HG03565 (cell line): ENCODE measurements around the gene TAC4.
A peak's percentile ranks its signal among the peaks of the same experiment; 100 is the strongest.

Experiments used
- ATAC-seq: cut with Tn5 transposase; IDR thresholded peaks from one replicate; pipeline ENCODE4 v1.9.1; 2021; ENCODE audit warnings: mild to moderate bottlenecking, moderate library complexity; ENCODE audit not compliant: unreplicated experiment

Gene TAC4

GRCh38 chr17:49815761-49816281 lies 32.0 kb downstream of the TAC4 start:
- ATAC-seq = no peak

- no peak for ATAC-seq
Observed at GRCh38 chr17:49814781-49815529, 32.9 kb downstream of the TAC4 start.

DNA sequence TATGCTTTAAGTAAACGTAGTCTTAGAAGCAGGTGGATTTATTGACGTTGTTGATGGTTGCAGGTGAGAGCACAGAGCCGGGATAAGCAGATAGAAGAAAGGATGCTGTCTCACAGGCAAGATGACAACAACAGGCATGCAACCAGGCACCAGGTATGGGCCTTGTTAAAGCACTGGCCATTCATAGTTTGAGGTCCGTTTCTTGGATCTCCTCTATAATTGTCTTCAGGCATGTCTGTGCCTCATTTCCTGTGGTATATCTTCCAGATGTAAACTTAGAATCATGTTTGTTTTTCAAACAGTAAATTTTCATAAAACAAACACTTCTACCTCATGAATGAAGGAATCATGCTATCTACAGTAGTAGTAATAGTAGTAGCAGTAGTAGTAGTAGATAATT lies 38.8 kb downstream of the TAC4 start:
- ATAC-seq = no peak

DNA sequence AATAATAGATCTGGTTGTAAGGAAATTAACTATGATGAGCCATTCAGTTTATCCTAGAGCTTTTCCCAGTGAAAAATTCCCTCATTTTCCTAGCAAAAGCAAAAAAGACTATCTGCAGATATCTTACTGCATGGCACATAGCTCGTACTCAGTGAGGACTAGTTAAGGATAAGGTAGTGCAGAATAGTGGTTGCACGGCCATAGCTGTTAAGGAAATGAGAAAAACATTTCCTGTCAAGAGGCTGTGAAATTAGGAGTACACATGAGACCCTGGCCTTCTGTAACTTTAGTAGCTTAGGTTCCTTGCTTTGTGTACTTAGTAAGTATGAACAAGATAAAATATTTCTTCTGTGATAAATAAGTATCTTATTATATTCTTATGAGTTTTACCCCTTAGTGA lies 49.1 kb downstream of the TAC4 start:
- ATAC-seq = no peak

DNA sequence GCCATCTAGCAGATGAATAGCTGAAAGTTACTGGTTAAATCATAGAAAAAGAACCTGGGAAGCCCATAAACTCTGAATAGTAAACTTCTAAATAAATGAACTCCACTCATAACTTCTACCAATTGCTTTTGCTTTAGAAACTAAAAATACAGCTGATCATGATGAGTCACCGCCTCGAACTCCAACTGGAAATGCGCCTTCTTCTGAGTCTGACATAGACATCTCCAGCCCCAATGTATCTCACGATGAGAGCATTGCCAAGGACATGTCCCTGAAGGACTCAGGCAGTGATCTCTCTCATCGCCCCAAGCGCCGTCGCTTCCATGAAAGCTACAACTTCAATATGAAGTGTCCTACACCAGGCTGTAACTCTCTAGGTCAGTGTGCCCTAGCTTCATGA lies 49.7 kb downstream of the TAC4 start:
- ATAC-seq = no peak

DNA sequence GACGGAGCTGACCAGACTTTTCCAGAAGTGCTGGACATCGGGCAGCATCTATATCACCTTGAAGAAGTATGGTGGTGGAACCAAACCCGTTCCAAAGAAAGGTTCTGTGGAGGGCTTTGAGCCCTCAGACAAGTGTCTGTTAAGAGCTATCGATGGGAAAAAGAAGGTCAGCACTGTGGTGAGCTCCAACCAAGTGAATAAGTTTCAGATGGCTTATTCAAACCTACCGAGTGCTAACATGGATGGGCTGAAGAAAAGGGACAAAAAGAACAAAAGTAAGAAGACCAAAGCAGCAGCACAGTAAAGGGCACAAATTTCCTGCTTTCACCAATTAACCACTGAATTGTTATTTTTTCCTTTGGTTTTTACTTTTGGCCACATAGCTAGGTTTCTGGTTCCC lies 52.5 kb downstream of the TAC4 start:
- no peak for ATAC-seq

GRCh38 chr17:49793309-49793708 lies 54.6 kb downstream of the TAC4 start:
- ATAC-seq = no peak

- ATAC-seq = no peak
Observed at GRCh38 chr17:49789243-49789578, 58.7 kb downstream of the TAC4 start.

DNA sequence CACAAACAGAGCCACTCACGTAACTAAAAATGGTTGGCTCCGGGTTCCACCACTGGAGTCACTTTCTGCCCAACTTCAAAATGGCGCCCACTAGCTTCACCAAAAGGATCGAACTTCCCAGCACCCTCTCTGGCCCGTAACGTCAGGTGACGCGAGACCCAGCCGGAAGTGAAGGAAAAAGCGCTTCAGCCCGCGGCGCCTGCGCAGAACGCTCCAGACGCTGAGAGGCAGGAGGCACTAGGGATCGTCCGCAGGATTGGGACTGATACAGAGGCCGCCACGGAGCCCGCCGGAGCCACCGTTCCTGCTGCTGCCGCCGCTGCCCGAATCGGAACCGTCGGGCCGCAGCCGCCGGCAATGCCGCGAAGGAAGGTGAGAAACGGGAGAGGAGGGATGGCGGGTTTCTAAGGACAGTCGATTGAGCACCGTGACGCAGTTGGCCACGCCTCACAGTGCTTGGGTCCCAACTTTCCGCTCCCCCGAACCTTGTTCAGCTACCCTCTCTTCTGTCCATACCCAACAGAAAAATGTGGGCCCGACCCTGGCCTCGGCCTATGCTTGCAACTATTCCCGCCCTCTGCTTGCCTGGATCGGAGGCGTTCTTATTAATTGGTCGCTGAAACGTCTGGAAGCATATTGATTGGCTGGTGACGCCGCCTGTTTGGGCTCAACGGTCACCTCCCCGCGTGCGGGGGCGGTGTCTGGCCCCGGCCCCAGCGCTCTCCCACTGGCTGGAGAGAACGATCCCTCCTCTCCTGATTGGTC lies 59.2 kb downstream of the TAC4 start, which contains the start of gene KAT7:
Gene KAT7, plus strand, starts transcription at position 204 of the 765 bp plus-strand sequence. Its CDS starts 154 bp downstream, at position 358.
- ATAC-seq = peak; percentile 81
